SHP77 treated with DMSO at 0.1 percent for 48 hours (cell line): ENCODE measurements around the gene PLVAP.
"Not testable (repeated sequence)": the region's sequence is repeated elsewhere in the genome, so short reads cannot be mapped to it uniquely, and the experiment has no call there.

ENCODE experiments used
- DNase-seq: peaks from one replicate; lab custom pipeline; 2025; lab: John Stamatoyannopoulos, UW

Gene PLVAP

GRCh38 chr19:17398902-17399527 lies 21.9 kb upstream of the PLVAP start:
- DNase-seq: no peak

GRCh38 chr19:17394891-17395415 lies 17.8 kb upstream of the PLVAP start:
- DNase-seq: peak; percentile 26

GRCh38 chr19:17393914-17394313 lies 16.8 kb upstream of the PLVAP start, which contains the start of gene CCDC194:
Gene CCDC194 (minus strand): TSS chr19:17394196. CDS start chr19:17394158, 38 bp downstream.
- no peak for DNase-seq

GRCh38 chr19:17393002-17393401 lies 15.9 kb upstream of the PLVAP start:
- DNase-seq: no peak

GRCh38 chr19:17391371-17392151 lies 14.4 kb upstream of the PLVAP start:
- no peak for DNase-seq

GRCh38 chr19:17390665-17391370 lies 13.7 kb upstream of the PLVAP start:
- peak; percentile 63 for DNase-seq

- no peak for DNase-seq
Observed at GRCh38 chr19:17389957-17390664, 13.0 kb upstream of the PLVAP start.

- DNase-seq: no peak
Observed at GRCh38 chr19:17389288-17389687, 12.1 kb upstream of the PLVAP start.

GRCh38 chr19:17385878-17386611 lies 8.9 kb upstream of the PLVAP start:
- no peak for DNase-seq

GRCh38 chr19:17380426-17381138 lies 3.4 kb upstream of the PLVAP start:
- DNase-seq: no peak

GRCh38 chr19:17379221-17379631 lies 2.1 kb upstream of the PLVAP start:
- DNase-seq: no peak

GRCh38 chr19:17378271-17378670 lies 1.1 kb upstream of the PLVAP start:
- no peak for DNase-seq

GRCh38 chr19:17370026-17370587 lies 7.0 kb downstream of the PLVAP start:
- DNase-seq: no peak

- no peak for DNase-seq
Observed at GRCh38 chr19:17365361-17365760, 11.8 kb downstream of the PLVAP start.

GRCh38 chr19:17363852-17364605 lies 13.1 kb downstream of the PLVAP start:
- DNase-seq: not testable (repeated sequence)

GRCh38 chr19:17359905-17360800 lies 17.0 kb downstream of the PLVAP start:
- DNase-seq: no peak

GRCh38 chr19:17358395-17358794 lies 18.7 kb downstream of the PLVAP start:
- DNase-seq: no peak

- no peak for DNase-seq
Observed at GRCh38 chr19:17357724-17358123, 19.4 kb downstream of the PLVAP start.
